Lung (tissue), 12 donors: ENCODE data around the gene GOLT1B. TPM values are rescaled to one million over a fixed set of nuclear protein-coding genes. Genes with fewer than 3 reads are reported as not detected.

ENCODE experiments used
- ATAC-seq: fragments of 200-7000 bp; cut with Tn5 transposase; one replicate; pipeline ENCODE4 v1.9.1; 2020; ENCODE audit warnings: moderate number of reproducible peaks; ENCODE audit not compliant: insufficient read depth, low FRiP score
- DNase-seq, 3 donors: peaks; one replicate each; pipeline ENCODE4 v3.0.0-alpha.2; 2013 to 2017
- H3K27ac ChIP-seq, 2 donors: one replicate each; pipeline ENCODE4 v1.5.1; 2013; ENCODE audit warnings: mild to moderate bottlenecking in 2 of 2, moderate library complexity in 2 of 2, control low read depth in 1 of 2, inconsistent platforms in 1 of 2, low read depth in 1 of 2, low read length in 1 of 2
- H3K27me3 ChIP-seq, 3 donors: one replicate each; pipeline ENCODE4 v1.5.1; 2013; ENCODE audit warnings: low read length in 2 of 3; ENCODE audit not compliant: control insufficient read depth in 3 of 3, insufficient read depth in 3 of 3
- H3K36me3 ChIP-seq, 4 donors: one replicate each; pipeline ENCODE4 v1.5.1; 2013; ENCODE audit warnings: low read length in 4 of 4, mild to moderate bottlenecking in 1 of 4, moderate library complexity in 1 of 4; ENCODE audit not compliant: control insufficient read depth in 4 of 4, insufficient read depth in 4 of 4
- H3K4me1 ChIP-seq, 5 donors: one replicate each; pipeline ENCODE4 v1.5.1; 2013; ENCODE audit warnings: low read length in 5 of 5, mild to moderate bottlenecking in 2 of 5, moderate library complexity in 1 of 5; ENCODE audit not compliant: control insufficient read depth in 5 of 5, insufficient read depth in 5 of 5
- H3K4me3 ChIP-seq: one replicate; pipeline ENCODE4 v1.5.1; 2013; ENCODE audit warnings: mild to moderate bottlenecking, control low read depth, moderate library complexity
- H3K9ac ChIP-seq, 2 donors: one replicate each; pipeline ENCODE4 v1.5.1; 2013; ENCODE audit warnings: low read length in 2 of 2, control low read depth in 1 of 2; ENCODE audit not compliant: insufficient read depth in 1 of 2
- H3K9me3 ChIP-seq, 4 donors: one replicate each; pipeline ENCODE4 v1.5.1; 2013; ENCODE audit warnings: low read length in 3 of 4, mild to moderate bottlenecking in 1 of 4, moderate library complexity in 1 of 4; ENCODE audit not compliant: control insufficient read depth in 4 of 4, insufficient read depth in 3 of 4
- CTCF ChIP-seq: IDR thresholded peaks from 2 replicates; pipeline ENCODE4 v1.5.1; 2012; ENCODE audit warnings: mild to moderate bottlenecking; ENCODE audit errors: control extremely low read depth, extremely low read depth
- WGBS, 2 donors: extraction: QIAGEN DNeasy Blood & Tissue Kit; methylation state at CpG; one replicate each; pipeline ENCODE4 v1.1.7; 2013; 5-methylcytosine and 5-hydroxymethylcytosine counted together
- polyA plus RNA-seq, 2 donors: library from polyadenylated mRNA; stranded (reverse); fragments of 200-250 nt; gene quantifications; one replicate each; pipeline ENCODE4 v1.2.1, GENCODE V29; 2013
- total RNA-seq, 2 donors: library from RNA; depleted of rRNA in 1 of 2; stranded (reverse); fragments of >200 nt in 1 of 2; gene quantifications; one replicate each; pipeline ENCODE4 v1.2.1, GENCODE V29; 2014 to 2021
- donor health status: control.
- donor health status: control.
- donor health status: Bipolar disorder and iron deficiency.
- donor health status: healthy.
- donor health status: DM: yes; HTN: yes; CAD: no.

GOLT1B gene
- total and polyA plus RNA-seq, 4 donors, result 23.9 to 35.0 (median 30.8) TPM

- peaks cover 0 to 3% (median 0%) of the 10 kb centered on the region in 5 donors for H3K4me1 ChIP-seq
- DNase-seq (no peak), ATAC-seq (no peak)
- H3K36me3 ChIP-seq, result no peaks in the 10 kb centered on the region
- WGBS, 2 donors, result 55 to 76% methylated on average over 1 of the region's 1 CpG
- H3K9me3 ChIP-seq, result no peaks in the 10 kb centered on the region
- no peak overlapping the region for H3K27ac ChIP-seq
- no peak overlapping the region for H3K9ac ChIP-seq
- peaks cover 0 to under 1% (median 0%) of the 10 kb centered on the region in 3 donors for H3K27me3 ChIP-seq
- TF ChIP-seq CTCF, result no peak
- H3K4me3 ChIP-seq, result no peak overlapping the region
These were observed 20.0 kb downstream of the GOLT1B start for GRCh38 chr12:21521541-21521940.

GRCh38 chr12:21523148-21523547 is 21.6 kb downstream of the GOLT1B start:
- Histone ChIP-seq H3K9ac (no peak overlapping the region), H3K4me1 (peaks cover 0 to 10% (median 5%) of the 10 kb centered on the region in 5 donors), H3K27ac (no peak overlapping the region), H3K27me3 (peaks cover 0 to 8% (median 7%) of the 10 kb centered on the region in 3 donors), H3K9me3 (no peaks in the 10 kb centered on the region), H3K4me3 (no peak overlapping the region), H3K36me3 (no peaks in the 10 kb centered on the region)
- DNase-seq (no peak), ATAC-seq (no peak)
- no peak for TF ChIP-seq CTCF

- Histone ChIP-seq H3K27ac (peak within 1 kb of the TSS in 1 of 2 donors; percentile 77), H3K27me3 (peaks cover 0 to 9% (median 7%) of the 10 kb centered on the region in 3 donors), H3K36me3 (no peaks in the 10 kb centered on the region), H3K9me3 (no peaks in the 10 kb centered on the region), H3K4me1 (peaks cover 5 to 26% (median 7%) of the 10 kb centered on the region in 5 donors), H3K4me3 (no peak within 1 kb of the TSS), H3K9ac (no peak within 1 kb of the TSS)
- TF ChIP-seq CTCF, result no peak
- ATAC-seq (no peak), DNase-seq (no peak)
- WGBS, 2 donors, result 93 to 94% methylated on average over 1 of the region's 1 CpG
These were observed 24.5 kb downstream of the GOLT1B start, which contains the start of gene SPX for GRCh38 chr12:21526053-21526452. TSS of gene SPX (plus strand) at chr12:21526296. CDS start at chr12:21526473, 177 bp downstream.

- DNase-seq, result peak in 2 of 3 donors; percentile 14 to 20
- H3K4me1 ChIP-seq, result peaks cover 5 to 26% (median 7%) of the 10 kb centered on the region in 5 donors
- peak overlapping the region in 1 of 2 donors; percentile 77 for H3K27ac ChIP-seq
- no peak overlapping the region for H3K4me3 ChIP-seq
- no peak for TF ChIP-seq CTCF
- no peak overlapping the region for H3K9ac ChIP-seq
- WGBS, 2 donors, result 39 to 54% methylated on average over 12 of the region's 12 CpGs
- H3K36me3 ChIP-seq, result no peaks in the 10 kb centered on the region
- H3K27me3 ChIP-seq, result peaks cover 0 to 9% (median 7%) of the 10 kb centered on the region in 3 donors
- H3K9me3 ChIP-seq, result no peaks in the 10 kb centered on the region
- ATAC-seq, result no peak
These were observed 25.2 kb downstream of the GOLT1B start for GRCh38 chr12:21526721-21527345.
